Stomach (tissue), 9 donors: ENCODE measurements around the gene COPE. TPM values are rescaled to one million over a fixed set of nuclear protein-coding genes. Genes with fewer than 3 reads are reported as not detected.

Experiments
- DNase-seq, 2 donors: peaks; one replicate each; pipeline versions ENCODE4 v3.0.0 to v3.0.0-alpha.2; 2013 to 2019
- H3K27ac ChIP-seq, 5 donors: fragments of 200-600 bp in 4 of 5; sonication (generic) in 4 of 5; one replicate each; pipeline ENCODE4 v1.5.1; 2013 to 2019; ENCODE audit warnings: mild to moderate bottlenecking in 1 of 5, moderate library complexity in 1 of 5
- H3K27me3 ChIP-seq, 3 donors: fragments of 200-600 bp; sonication (generic); one replicate each; pipeline ENCODE4 v1.5.1; 2017 to 2019; ENCODE audit warnings: mixed run types in 1 of 3
- H3K36me3 ChIP-seq, 4 donors: fragments of 200-600 bp; sonication (generic); 1 replicate in 3 of 4; 2 replicates in 1 of 4; pipeline ENCODE4 v1.5.1; 2016 to 2019
- H3K4me1 ChIP-seq, 4 donors: fragments of 200-600 bp; sonication (generic); one replicate each; pipeline ENCODE4 v1.5.1; 2016 to 2019
- H3K4me3 ChIP-seq, 4 donors: fragments of 200-600 bp; sonication (generic) in 3 of 4; one replicate each; pipeline ENCODE4 v1.5.1; 2016 to 2019; ENCODE audit warnings: mild to moderate bottlenecking in 1 of 4
- H3K9me3 ChIP-seq, 4 donors: fragments of 200-600 bp; sonication (generic); one replicate each; pipeline ENCODE4 v1.5.1; 2016 to 2019
- EP300 ChIP-seq: sonication (generic); formaldehyde crosslinking; IDR thresholded peaks from one replicate; pipeline ENCODE4 v1.6.1; 2017; ENCODE audit warnings: antibody characterized with exemption
- POLR2A ChIP-seq, 4 donors: fragments of 450-650 bp; IDR thresholded peaks; one replicate each; pipeline ENCODE4 v1.6.1; 2016; ENCODE audit warnings: antibody characterized with exemption in 4 of 4, control low read depth in 2 of 4, mild to moderate bottlenecking in 1 of 4, moderate library complexity in 1 of 4
- POLR2AphosphoS5 ChIP-seq, 3 donors: sonication (generic); formaldehyde crosslinking; IDR thresholded peaks; one replicate each; pipeline ENCODE4 v1.6.1; 2016; ENCODE audit warnings: antibody characterized with exemption in 3 of 3
- WGBS, 5 donors: extraction: QIAGEN DNeasy Blood & Tissue Kit in 3 of 5; methylation state at CpG; one replicate each; pipeline versions ENCODE4 v1.1.5 to v1.1.7; 2013 to 2018; 5-methylcytosine and 5-hydroxymethylcytosine counted together
- intact Hi-C: fragments of 100-400 bp; cut with DNase I; formaldehyde crosslinking; loops from one replicate; pipeline ENCODE4 v1.15.1; 2023; ENCODE audit warnings: low total_unique reads
- polyA plus RNA-seq, 3 donors: library from polyadenylated mRNA; stranded (reverse); fragments of 200-250 nt; gene quantifications; one replicate each; pipeline ENCODE4 v1.2.3, GENCODE V29; 2013
- total RNA-seq, 5 donors: library from RNA; depleted of rRNA; stranded (reverse); fragments of >200 nt; gene quantifications; one replicate each; pipeline versions ENCODE4 v1.1.0 to v1.2.3, GENCODE V29; 2014 to 2016
- TF ChIP-seq, protein P1 (sequence below), 7 experiments: fragments of 450-650 bp in 4 of 7; fragments of 200-600 bp in 3 of 7; sonication (generic) in 3 of 7; IDR thresholded peaks; one replicate each; pipeline ENCODE4 v1.5.1; 2016 to 2019; ENCODE audit warnings: antibody characterized with exemption in 7 of 7, control low read depth in 2 of 7, mild to moderate bottlenecking in 1 of 7
- donor health status: healthy with polysubstance abuse.
- donor health status: Bipolar disorder and iron deficiency.
- donor health status: healthy.

The COPE gene
- total and polyA plus RNA-seq, 8 donors = 76.7 to 283 (median 209) TPM

DNA sequence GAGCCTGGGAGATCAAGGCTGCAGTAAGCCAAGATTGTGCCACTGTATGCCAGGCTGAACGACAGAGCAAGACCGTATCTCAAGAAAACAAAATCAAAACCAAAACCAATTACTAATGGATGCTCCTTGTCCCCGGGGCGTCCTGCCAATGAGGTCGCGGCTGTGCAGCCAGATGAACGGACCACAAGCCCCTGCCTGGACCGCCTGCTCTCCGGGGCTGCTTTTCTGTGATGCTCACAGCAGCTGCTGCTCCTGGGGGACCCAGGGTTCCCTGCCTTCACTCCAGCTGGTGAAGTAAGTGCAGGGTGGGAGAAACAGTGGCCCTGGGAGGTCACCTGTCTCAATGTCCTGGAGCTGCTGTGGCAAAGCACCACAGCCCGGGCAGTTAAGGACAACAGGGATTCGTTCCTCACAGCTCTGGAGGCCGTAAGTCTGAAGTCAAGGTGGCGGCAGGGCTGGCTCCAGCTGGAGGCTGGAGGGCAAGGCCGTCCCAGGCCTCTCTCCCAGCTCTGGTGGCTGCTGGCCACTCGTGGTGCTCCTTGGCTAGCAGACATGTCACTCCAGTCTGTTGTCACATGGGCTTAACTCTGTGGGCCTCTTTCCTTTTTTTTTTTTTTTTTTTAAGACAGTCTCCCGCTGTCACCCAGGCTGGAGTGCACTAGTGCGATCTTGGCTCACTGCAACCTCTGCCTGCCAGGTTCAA lies 10.1 kb downstream of the COPE start:
- no peaks in the 10 kb centered on the region for H3K27me3 ChIP-seq
- WGBS, 5 donors = 86 to 94% (median 88%) methylated on average over 9 to 17 of the region's 17 CpGs
- peaks cover 0 to 13% (median 2%) of the 10 kb centered on the region in 4 donors for H3K4me1 ChIP-seq
- no peak for DNase-seq
- no peak for TF ChIP-seq EP300
- no peak for TF ChIP-seq POLR2A (IDR thresholded peaks at IDR 0.05)
- no peak for TF ChIP-seq POLR2AphosphoS5 (IDR thresholded peaks at IDR 0.05)
- TF ChIP-seq, protein P1, sequence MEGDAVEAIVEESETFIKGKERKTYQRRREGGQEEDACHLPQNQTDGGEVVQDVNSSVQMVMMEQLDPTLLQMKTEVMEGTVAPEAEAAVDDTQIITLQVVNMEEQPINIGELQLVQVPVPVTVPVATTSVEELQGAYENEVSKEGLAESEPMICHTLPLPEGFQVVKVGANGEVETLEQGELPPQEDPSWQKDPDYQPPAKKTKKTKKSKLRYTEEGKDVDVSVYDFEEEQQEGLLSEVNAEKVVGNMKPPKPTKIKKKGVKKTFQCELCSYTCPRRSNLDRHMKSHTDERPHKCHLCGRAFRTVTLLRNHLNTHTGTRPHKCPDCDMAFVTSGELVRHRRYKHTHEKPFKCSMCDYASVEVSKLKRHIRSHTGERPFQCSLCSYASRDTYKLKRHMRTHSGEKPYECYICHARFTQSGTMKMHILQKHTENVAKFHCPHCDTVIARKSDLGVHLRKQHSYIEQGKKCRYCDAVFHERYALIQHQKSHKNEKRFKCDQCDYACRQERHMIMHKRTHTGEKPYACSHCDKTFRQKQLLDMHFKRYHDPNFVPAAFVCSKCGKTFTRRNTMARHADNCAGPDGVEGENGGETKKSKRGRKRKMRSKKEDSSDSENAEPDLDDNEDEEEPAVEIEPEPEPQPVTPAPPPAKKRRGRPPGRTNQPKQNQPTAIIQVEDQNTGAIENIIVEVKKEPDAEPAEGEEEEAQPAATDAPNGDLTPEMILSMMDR (IDR thresholded peaks at IDR 0.05) = no peak
- no peaks in the 10 kb centered on the region for H3K9me3 ChIP-seq
- H3K4me3 ChIP-seq = no peak overlapping the region
- peaks cover 64 to 98% (median 96%) of the 10 kb centered on the region in 4 donors for H3K36me3 ChIP-seq
- intact Hi-C loops = no loop called here
- no peak overlapping the region for H3K27ac ChIP-seq

DNA sequence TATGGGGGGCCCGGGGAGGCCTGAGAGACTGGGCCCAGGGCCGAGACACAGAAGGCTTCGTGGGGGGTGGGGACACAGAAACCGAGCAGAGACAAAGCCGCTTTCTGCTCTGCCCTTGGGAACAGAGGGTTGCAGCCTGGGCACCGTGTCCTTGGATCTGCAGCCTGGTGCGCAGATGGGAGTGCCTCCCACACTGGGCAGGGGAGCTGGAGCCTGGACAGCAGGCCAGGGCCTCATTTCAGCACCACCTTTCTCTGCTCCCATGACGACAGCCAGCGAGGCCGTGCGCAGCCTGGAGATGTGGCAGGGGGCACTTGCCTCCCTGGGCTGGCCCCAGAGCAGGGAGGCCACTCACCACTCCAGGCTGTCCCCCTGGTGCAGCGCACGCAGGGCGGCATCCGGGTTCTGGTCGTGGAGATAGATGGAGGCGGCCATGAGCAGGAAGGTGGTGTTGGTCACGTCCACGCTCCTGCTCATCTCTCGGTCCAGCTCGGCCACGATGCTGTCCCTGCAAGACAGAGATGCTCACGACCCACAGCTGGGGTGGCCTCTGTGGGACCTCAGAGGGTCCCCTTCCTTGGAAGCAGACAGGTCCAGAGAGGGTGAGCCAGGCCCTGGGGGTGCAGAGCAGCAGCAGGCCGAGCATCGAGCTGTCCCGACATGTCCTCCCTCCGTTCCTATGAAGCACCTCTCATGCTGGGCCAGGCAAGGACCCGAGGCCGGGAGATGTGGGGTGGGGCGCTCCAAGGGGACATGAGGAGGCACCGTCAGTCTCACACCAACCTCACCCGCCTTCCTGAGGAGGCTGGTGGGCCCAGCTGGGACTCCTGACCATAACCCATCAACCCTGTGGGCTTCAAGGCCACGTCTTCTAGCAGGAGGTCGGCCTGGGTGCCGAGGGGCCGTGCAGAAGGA lies 12.3 kb downstream of the COPE start:
- Histone ChIP-seq H3K36me3 (peaks cover 61 to 91% (median 89%) of the 10 kb centered on the region in 4 donors), H3K27me3 (no peaks in the 10 kb centered on the region), H3K4me1 (no peaks in the 10 kb centered on the region), H3K9me3 (no peaks in the 10 kb centered on the region), H3K27ac (no peak overlapping the region), H3K4me3 (no peak overlapping the region)
- 88 to 96% (median 92%) methylated on average over 24 to 36 of the region's 36 CpGs for WGBS, 5 donors
- intact Hi-C loops = no loop called here
- TF ChIP-seq EP300 (no peak), POLR2AphosphoS5 (IDR thresholded peaks at IDR 0.05) (no peak)
- TF ChIP-seq, protein P1 (IDR thresholded peaks at IDR 0.05) = no peak
- no peak for DNase-seq

DNA sequence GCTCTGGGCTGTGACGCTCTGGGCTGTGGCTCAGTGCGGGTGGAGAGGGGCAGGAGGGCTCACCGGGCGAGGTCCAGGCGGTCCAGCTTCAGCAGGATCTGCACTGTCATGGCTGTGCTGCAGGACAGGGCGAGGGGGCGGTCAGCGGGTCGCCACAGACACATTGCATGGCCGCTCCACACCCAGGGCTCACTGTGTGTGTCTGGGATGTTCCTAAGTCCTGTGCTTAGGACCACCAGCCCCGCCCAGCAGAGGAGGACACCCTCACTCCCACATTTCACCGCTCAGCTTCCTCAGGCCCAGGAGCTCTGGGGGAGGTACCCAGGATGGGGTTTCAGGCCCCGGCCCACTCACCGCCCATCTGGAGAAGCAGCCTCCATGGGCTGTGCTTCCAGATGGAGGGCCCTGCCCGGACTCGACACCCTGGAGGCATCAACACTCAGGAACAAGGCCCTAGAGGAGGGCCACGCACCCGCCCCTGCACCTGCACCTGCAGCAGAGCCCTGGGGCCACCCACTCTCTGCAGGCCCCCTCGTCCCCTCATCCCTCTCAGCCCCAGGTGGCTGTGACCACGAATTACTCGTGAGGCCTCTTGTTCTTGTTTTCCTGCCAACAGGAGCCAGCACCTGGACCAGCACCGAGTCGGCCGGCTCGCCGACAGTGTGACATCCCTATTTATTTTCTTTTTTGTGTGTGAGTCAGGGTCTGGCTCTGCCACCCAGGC lies 13.5 kb downstream of the COPE start:
- DNase-seq = no peak
- intact Hi-C loops = no loop called here
- no peaks in the 10 kb centered on the region for H3K4me1 ChIP-seq
- no peaks in the 10 kb centered on the region for H3K27me3 ChIP-seq
- no peak overlapping the region for H3K4me3 ChIP-seq
- H3K9me3 ChIP-seq = no peaks in the 10 kb centered on the region
- H3K36me3 ChIP-seq = peaks cover 64 to 92% (median 90%) of the 10 kb centered on the region in 4 donors
- TF ChIP-seq POLR2AphosphoS5 (IDR thresholded peaks at IDR 0.05) = no peak
- TF ChIP-seq, protein P1 (IDR thresholded peaks at IDR 0.05) = no peak
- TF ChIP-seq EP300 = no peak
- TF ChIP-seq POLR2A (IDR thresholded peaks at IDR 0.05) = no peak
- no peak overlapping the region for H3K27ac ChIP-seq
- WGBS, 5 donors = 87 to 95% (median 93%) methylated on average over 17 to 26 of the region's 26 CpGs

DNA sequence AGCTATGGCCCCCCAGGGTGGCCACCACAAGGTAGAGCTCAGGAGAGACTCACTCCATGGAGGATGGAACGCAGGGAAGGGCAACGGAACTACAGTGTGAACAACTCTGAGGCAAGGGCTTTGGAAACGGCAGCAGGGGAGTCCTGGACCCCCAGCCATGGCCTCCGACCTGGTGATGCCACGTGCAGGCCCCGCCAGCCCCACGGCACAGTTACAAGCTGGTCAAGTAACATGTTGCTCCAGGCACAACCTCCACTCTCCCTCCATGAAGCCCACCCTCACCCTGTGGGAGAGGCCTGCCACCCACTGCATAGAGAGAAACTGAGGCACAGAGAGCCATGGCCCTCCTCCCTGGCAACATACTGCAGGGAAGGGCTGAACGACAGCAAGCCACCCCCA lies 14.1 kb downstream of the COPE start:
- H3K27me3 ChIP-seq = no peaks in the 10 kb centered on the region
- no peak overlapping the region for H3K27ac ChIP-seq
- intact Hi-C loops = no loop called here
- H3K4me3 ChIP-seq = no peak overlapping the region
- no peak for TF ChIP-seq EP300
- TF ChIP-seq POLR2A (IDR thresholded peaks at IDR 0.05) = no peak
- TF ChIP-seq, protein P1 (IDR thresholded peaks at IDR 0.05) = no peak
- no peak for TF ChIP-seq POLR2AphosphoS5 (IDR thresholded peaks at IDR 0.05)
- peaks cover 64 to 92% (median 90%) of the 10 kb centered on the region in 4 donors for H3K36me3 ChIP-seq
- H3K4me1 ChIP-seq = no peaks in the 10 kb centered on the region
- no peaks in the 10 kb centered on the region for H3K9me3 ChIP-seq
- 87 to 94% (median 90%) methylated on average over 5 to 8 of the region's 8 CpGs for WGBS, 5 donors
- DNase-seq = no peak
